A549 (cell line): Measurements from ENCODE around the gene CFL1. TPM values are rescaled to one million over a fixed set of nuclear protein-coding genes. Genes with fewer than 3 reads are reported as not detected.

Source experiments
- ATAC-seq, 2 experiments: fragments of 200-7000 bp in 1 of 2; fragments of >200 bp in 1 of 2; cut with Nextera tagmentation in 1 of 2; cut with Tn5 transposase in 1 of 2; 3 replicates each; pipeline versions ENCODE4 v1.8.0 to v1.9.1; 2018 to 2020; ENCODE audit warnings: mild to moderate bottlenecking in 1 of 2, moderate library complexity in 1 of 2
- CTCF ChIA-PET: fragments of 300-600 bp; sonication (Branson Sonifier 250); formaldehyde crosslinking; extraction: SDS; loops from one replicate; lab custom pipeline; 2021; ENCODE audit warnings: antibody characterized with exemption, inconsistent platforms; lab: Yijun Ruan, JAX
- POLR2A ChIA-PET: fragments of 350-600 bp; formaldehyde crosslinking; extraction: SDS; loops from one replicate; lab custom pipeline; 2021; ENCODE audit warnings: antibody characterized with exemption, inconsistent platforms; lab: Yijun Ruan, JAX
- DNase-seq, 2 experiments: peaks; one replicate each; pipeline versions ENCODE4 v3.0.0 to v3.0.0-alpha.2; 2011 to 2016; ENCODE audit warnings: low read depth in 1 of 2, low spot score in 1 of 2
- FAIRE-seq: peaks from 2 replicates; lab custom pipeline; 2011; peaks lifted over from hg19 to GRCh38; lab: Jason Lieb, UNC
- H3K27ac ChIP-seq, 2 experiments: fragments of >200 bp; sonication (Bioruptor Twin); formaldehyde crosslinking; 3 replicates each; pipeline ENCODE4 v1.5.1; 2016 to 2017
- H3K4me1 ChIP-seq: fragments of >200 bp; sonication (Bioruptor Twin); formaldehyde crosslinking; 3 replicates; pipeline ENCODE4 v1.6.1; 2016
- H3K4me2 ChIP-seq: fragments of >200 bp; sonication (Bioruptor Twin); formaldehyde crosslinking; 3 replicates; pipeline ENCODE4 v1.6.1; 2016
- H3K4me3 ChIP-seq: fragments of >200 bp; sonication (Bioruptor Twin); formaldehyde crosslinking; 3 replicates; pipeline ENCODE4 v1.5.1; 2016
- H3K9me3 ChIP-seq: fragments of >200 bp; sonication (Bioruptor Twin); formaldehyde crosslinking; 3 replicates; pipeline ENCODE4 v1.6.1; 2016
- ATOH8 ChIP-seq: fragments of 250-450 bp; sonication (Bioruptor Pico); IDR thresholded peaks from 2 replicates; pipeline ENCODE4 v1.5.0; 2020; ENCODE audit warnings: low read depth, mild to moderate bottlenecking, moderate library complexity
- GATA3 ChIP-seq: IDR thresholded peaks from 2 replicates; pipeline ENCODE4 v1.6.1; 2012; ENCODE audit warnings: borderline replicate concordance
- HES2 ChIP-seq: fragments of >200 bp; sonication (Bioruptor Twin); formaldehyde crosslinking; IDR thresholded peaks from 2 replicates; pipeline ENCODE4 v1.6.1; 2016
- MAFK ChIP-seq: fragments of 450-650 bp; IDR thresholded peaks from 2 replicates; pipeline ENCODE4 v1.6.1; 2014; ENCODE audit not compliant: partially characterized antibody
- MAX ChIP-seq: IDR thresholded peaks from 2 replicates; pipeline ENCODE4 v1.6.1; 2012
- MYC ChIP-seq: IDR thresholded peaks from 2 replicates; pipeline ENCODE4 v1.6.1; 2012; ENCODE audit warnings: mild to moderate bottlenecking, inconsistent platforms, low read length, improper control_type of control experiment, borderline replicate concordance
- NR3C1 ChIP-seq: fragments of >200 bp; sonication (Bioruptor Twin); formaldehyde crosslinking; IDR thresholded peaks from 3 replicates; pipeline ENCODE4 v1.6.1; 2017
- PHF8 ChIP-seq: fragments of 200-600 bp; sonication (generic); IDR thresholded peaks from 2 replicates; pipeline ENCODE4 v1.6.1; 2016; ENCODE audit warnings: low read depth, mild to moderate bottlenecking, antibody characterized with exemption, moderate library complexity, borderline replicate concordance
- POLR2AphosphoS2 ChIP-seq: conservative IDR thresholded peaks from 2 replicates; pipeline ENCODE4 v1.6.1; 2012; ENCODE audit warnings: low read length, improper control_type of control experiment, inconsistent platforms
- RCOR1 ChIP-seq: fragments of 150-350 bp; IDR thresholded peaks from 2 replicates; pipeline ENCODE4 v1.6.1; 2014; ENCODE audit warnings: antibody characterized with exemption, low read length, low read depth
- REST ChIP-seq: fragments of 200-600 bp; sonication (generic); IDR thresholded peaks from 2 replicates; pipeline ENCODE4 v1.6.1; 2016; ENCODE audit warnings: antibody characterized with exemption, mild to moderate bottlenecking, moderate library complexity
- SMC3 ChIP-seq: fragments of >200 bp; sonication (Bioruptor Twin); formaldehyde crosslinking; IDR thresholded peaks from 3 replicates; pipeline ENCODE4 v1.6.1; 2018; ENCODE audit warnings: inconsistent platforms
- SREBF2 ChIP-seq: fragments of 450-650 bp; IDR thresholded peaks from 2 replicates; pipeline ENCODE4 v1.6.1; 2014; ENCODE audit warnings: mild to moderate bottlenecking, moderate library complexity
- TP53 ChIP-seq: fragments of 250-450 bp; sonication (Bioruptor Pico); IDR thresholded peaks from 2 replicates; pipeline ENCODE4 v1.5.0; 2021; ENCODE audit warnings: mild to moderate bottlenecking, moderate library complexity
- ZC3H11A ChIP-seq: fragments of 450-650 bp; IDR thresholded peaks from 2 replicates; pipeline ENCODE4 v1.6.1; 2014; ENCODE audit warnings: antibody characterized with exemption, mild to moderate bottlenecking
- ZNF302 ChIP-seq: fragments of 250-450 bp; sonication (Bioruptor Pico); IDR thresholded peaks from 2 replicates; pipeline ENCODE4 v1.9.0; 2021; ENCODE audit warnings: inconsistent platforms, mild to moderate bottlenecking, moderate library complexity
- ZSCAN20 ChIP-seq: fragments of 250-450 bp; sonication (Bioruptor Pico); IDR thresholded peaks from 2 replicates; pipeline ENCODE4 v1.8.0; 2022; ENCODE audit warnings: mild to moderate bottlenecking, moderate library complexity
- WGBS: methylation state at CpG from one replicate; pipeline ENCODE4 v1.1.6; 2017; ENCODE audit errors: missing lambda C conversion rate; 5-methylcytosine and 5-hydroxymethylcytosine counted together
- polyA plus RNA-seq, 4 experiments: library from polyadenylated mRNA; depleted of rRNA in 3 of 4; stranded (reverse); fragments of >200 nt; fragmentation: RNase III in 1 of 4; extraction: RNeasy Plus Mini Kit Qiagen cat#74134 plus additional on column Dnase treatment in 1 of 4; gene quantifications; 2 replicates in 3 of 4; 3 replicates in 1 of 4; pipeline ENCODE4 v1.2.3, GENCODE V29; 2011 to 2017

Gene CFL1
- polyA plus RNA-seq, 2 of the 4 experiments (the other 2 are of a cell fraction), result 1,591 to 1,780 TPM

- peaks cover 10% of the 10 kb centered on the region for H3K4me1 ChIP-seq
- no peak overlapping the region for H3K4me3 ChIP-seq
- no peak for FAIRE-seq
- H3K27ac ChIP-seq, result no peak overlapping the region
- WGBS, result 87% methylated on average over 9 of the region's 12 CpGs
- TF ChIP-seq PHF8 (no peak), ZNF302 (CRISPR knock-in tag) (no peak)
- H3K4me2 ChIP-seq, result no peak overlapping the region
- CTCF ChIA-PET, result interaction anchor here (1.0 to 7.6 kb wide), 4 partner anchors 10 to 23 kb away, joined by 3 to 195 read pairs (median 4); partner anchors contain the start of genes CCDC85B and FIBP
- POLR2A ChIA-PET, result no interaction called here
- no peak for ATAC-seq
- no peak for DNase-seq
- no peaks in the 10 kb centered on the region for H3K9me3 ChIP-seq
Observed at GRCh38 chr11:65863889-65864705, 6.1 kb upstream of the CFL1 start.

- H3K4me3 ChIP-seq, result no peak overlapping the region
- FAIRE-seq, result no peak
- POLR2A ChIA-PET, result interaction anchor here (1.3 kb wide), 1 partner anchor 27 kb away, joined by 4 read pairs; the partner anchor contains the start of gene CCDC85B
- WGBS, result 90% methylated on average over 24 of the region's 24 CpGs
- H3K4me2 ChIP-seq, result no peak overlapping the region
- H3K4me1 ChIP-seq, result peaks cover 10% of the 10 kb centered on the region
- no peaks in the 10 kb centered on the region for H3K9me3 ChIP-seq
- ATAC-seq, result no peak
- H3K27ac ChIP-seq, result no peak overlapping the region
- DNase-seq, result no peak
- TF ChIP-seq MAX, result no peak
- TF ChIP-seq NR3C1, result no peak
- no peak for TF ChIP-seq TP53 (CRISPR knock-in tag)
- TF ChIP-seq REST, result no peak
- no peak for TF ChIP-seq SMC3
- TF ChIP-seq GATA3, result no peak
- TF ChIP-seq RCOR1, result no peak
- TF ChIP-seq POLR2AphosphoS2, result no peak
- no peak for TF ChIP-seq ATOH8
- TF ChIP-seq ZC3H11A, result no peak
- no peak for TF ChIP-seq SREBF2
- no peak for TF ChIP-seq MAFK
- no peak for TF ChIP-seq HES2
- TF ChIP-seq ZSCAN20 (CRISPR knock-in tag), result no peak
- no peak for TF ChIP-seq MYC
- CTCF ChIA-PET, result interaction anchor here (0.8 to 7.6 kb wide), 9 partner anchors 6 to 126 kb away, joined by 3 to 195 read pairs (median 4); partner anchors contain the start of genes CCDC85B, CTSW, EFEMP2 and FIBP
Observed at GRCh38 chr11:65862941-65863888, 5.2 kb upstream of the CFL1 start.
